Stimulated activated CD4-positive, alpha-beta T cell treated with anti-CD3 and anti-CD28 coated beads, Interleukin-12 subunit alpha, Interleukin-12 subunit beta, amount 100 ng/mL, for 24 hours (primary cell): ENCODE results near the gene SLC23A1.
"Not testable (repeated sequence)": the region's sequence is repeated elsewhere in the genome, so short reads cannot be mapped to it uniquely, and the experiment has no call there.

Source experiments
- DNase-seq, 2 experiments: peaks; one replicate each; pipeline ENCODE4 v3.0.0-alpha.2; 2020; ENCODE audit warnings: low read depth in 2 of 2

The SLC23A1 gene

DNA sequence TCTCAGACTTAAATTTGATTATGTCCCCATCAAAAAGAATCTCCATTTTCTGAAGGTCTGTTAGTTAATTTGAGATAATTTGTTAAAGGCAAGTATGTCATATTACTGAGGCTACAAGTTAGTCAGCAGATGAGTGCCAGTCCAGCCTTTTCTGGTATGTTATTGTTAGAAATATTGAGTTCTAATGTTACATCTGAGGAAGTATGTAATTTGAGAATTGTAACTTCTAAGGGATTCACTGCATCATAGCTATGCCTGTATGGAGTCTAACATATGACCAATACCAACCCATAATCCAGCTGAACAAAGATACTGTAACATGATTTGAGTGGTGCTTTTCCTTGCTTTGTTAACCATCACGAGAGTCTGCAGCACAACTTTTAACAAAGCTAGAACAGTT, 13.9 kb downstream of the SLC23A1 start:
- no peak for DNase-seq

DNA sequence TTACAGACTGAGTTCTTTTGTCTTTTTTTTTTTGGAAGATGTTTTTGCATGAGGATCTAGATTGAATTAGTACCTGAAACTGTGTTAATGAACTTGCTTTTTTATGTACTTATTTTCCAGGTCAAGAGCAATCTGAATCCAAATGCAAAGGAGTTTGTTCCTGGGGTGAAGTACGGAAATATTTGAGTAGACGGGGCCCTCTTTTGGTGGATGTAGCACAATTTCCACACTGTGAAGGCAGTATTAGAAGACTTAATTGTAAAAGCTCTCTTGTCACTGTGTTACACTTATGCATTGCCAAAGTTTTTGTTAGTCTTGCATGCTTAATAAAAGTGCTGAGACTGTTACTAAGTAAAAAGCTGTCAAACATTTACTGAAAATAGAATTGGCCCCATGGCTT, 14.5 kb downstream of the SLC23A1 start:
- no peak for DNase-seq

GRCh38 chr5:139364466-139364865, 18.6 kb downstream of the SLC23A1 start:
- DNase-seq = no peak

DNA sequence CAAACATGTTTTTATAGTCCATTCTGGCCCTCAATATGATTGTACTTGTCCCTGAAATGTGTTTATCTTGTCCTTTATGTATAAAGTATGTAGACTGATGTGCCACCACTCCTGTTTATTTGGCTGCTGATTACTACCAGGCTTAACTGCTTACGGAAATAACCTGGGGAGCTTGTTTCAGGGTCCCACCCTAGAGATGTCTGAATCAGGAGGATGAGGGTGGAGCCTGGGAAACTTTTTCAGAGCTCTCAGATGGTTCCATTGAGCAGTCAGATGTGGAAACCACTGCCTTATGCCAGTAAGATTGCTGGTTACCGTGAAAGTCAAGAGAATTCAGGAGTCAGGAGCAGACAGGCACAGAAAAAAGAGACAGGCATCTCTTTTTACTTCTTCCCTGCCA, 19.2 kb downstream of the SLC23A1 start:
- no peak for DNase-seq

- DNase-seq = no peak
These were observed 21.2 kb downstream of the SLC23A1 start for GRCh38 chr5:139361835-139362429.

GRCh38 chr5:139360384-139360783, 22.7 kb downstream of the SLC23A1 start:
- DNase-seq = no peak

DNA sequence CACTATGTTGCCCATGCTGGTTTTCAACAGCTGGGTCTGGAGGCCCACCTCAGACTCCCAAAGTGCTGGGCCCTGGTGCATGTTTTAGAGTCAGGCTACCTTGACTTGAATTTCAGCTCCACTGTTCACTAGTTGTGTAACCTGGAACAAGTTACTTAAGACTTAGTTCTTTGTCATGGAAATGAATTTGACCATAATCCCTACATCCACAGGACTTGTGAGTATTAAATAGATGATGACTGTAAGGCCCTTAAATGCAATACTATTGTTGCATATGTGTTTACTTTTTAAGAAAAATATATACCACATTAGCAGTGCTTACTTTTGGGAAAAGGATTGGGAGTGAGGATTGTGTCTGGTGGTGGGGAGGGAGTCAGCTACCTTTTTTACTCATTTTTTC, 25.0 kb downstream of the SLC23A1 start:
- DNase-seq = no peak

- DNase-seq = not testable (repeated sequence)
These were observed 27.2 kb downstream of the SLC23A1 start for GRCh38 chr5:139355900-139356299.

DNA sequence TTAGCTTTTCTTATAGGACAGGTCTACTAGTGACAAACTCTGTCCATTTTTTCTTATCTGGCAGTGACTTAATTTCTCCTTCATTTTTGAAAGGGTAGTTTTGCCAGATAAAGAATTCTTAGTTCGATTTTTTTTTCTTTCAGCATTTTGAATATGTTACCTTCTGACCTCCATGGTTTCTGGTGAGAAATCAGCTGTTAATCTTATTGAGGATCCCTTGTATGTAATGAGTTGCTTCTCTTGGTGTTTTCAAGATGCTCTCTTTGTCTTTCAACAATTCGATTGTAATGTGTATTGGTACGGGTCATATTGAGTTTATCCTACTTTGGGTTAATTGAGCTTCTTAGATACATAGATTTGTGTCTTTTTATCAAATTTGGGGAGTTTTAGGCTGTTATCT, 28.9 kb downstream of the SLC23A1 start:
- no peak for DNase-seq

- not testable (repeated sequence) for DNase-seq
These were observed 35.2 kb downstream of the SLC23A1 start for GRCh38 chr5:139347863-139348262.

- not testable (repeated sequence) for DNase-seq
These were observed 37.7 kb downstream of the SLC23A1 start for GRCh38 chr5:139345442-139345841.

DNA sequence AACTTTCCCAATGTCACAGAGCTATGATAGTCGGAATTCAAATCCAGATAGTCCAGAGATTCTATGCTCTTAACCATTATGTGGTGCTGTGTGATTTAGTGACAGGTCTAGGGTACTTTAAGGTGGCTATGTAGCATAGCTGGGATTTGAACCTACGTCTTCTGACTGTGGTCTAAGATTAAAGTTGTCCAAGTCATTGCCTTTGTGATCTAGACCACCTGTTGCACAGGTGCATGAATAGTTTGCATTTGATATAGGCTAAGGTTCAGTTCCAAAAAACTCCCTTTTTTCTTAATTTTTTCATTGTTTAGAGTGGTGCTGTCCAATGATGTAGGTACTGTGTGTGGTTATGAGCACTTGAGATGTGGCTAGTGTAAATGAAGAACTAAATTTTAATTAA, 38.9 kb downstream of the SLC23A1 start:
- DNase-seq = no peak

GRCh38 chr5:139343476-139343875, 39.6 kb downstream of the SLC23A1 start:
- no peak for DNase-seq

DNA sequence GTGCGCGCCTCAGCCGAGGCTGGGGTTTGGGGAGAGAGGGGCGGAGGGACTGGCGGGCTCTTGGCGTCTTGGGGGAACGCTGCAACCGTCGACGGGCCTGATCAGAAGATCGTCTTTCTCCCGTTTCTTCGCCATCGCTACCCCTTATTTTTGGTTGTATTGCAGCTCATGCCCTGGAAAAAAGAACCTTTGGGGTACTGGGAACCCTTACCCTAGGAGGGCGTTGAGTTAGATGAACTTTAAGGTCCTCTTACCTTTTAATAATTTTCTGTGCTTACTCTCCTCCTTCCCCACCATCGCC, 40.7 kb downstream of the SLC23A1 start:
- DNase-seq = no peak

DNA sequence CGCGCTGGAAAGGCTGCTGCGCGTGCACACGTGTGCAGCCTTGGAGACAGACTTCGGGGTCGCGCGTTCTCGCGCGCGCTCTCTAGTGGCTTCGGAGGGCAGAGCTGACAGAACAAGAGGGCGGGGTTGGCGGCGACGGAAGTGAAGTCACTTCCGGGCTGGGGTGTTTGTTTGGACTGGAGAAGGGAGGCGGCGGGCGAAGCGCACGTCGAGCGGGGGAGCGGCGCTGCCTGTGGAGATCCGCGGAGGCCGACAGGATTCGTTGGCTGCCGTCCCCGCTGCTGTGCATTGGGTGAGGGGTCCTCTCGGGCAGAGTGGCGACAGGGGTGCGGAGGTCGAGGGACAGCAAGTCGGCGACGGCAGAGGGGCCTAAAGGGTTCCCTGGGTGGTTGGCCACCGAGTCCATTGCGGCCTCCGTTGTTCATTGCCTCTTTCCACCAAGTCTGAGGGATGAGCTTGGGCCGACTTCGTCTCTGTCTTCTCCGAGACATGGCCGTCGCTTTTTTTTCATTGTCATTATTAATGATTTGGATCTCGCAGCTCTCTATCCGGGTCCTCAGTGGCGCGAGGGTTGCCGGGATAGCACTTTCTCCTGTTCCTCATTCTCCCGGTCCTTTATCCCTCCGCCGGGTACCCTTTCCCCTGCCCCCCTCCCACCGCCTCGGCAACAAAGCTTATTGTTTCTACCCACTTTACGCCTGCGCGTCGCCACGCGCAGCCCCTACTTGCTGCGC, 41.2 kb downstream of the SLC23A1 start, which contains the start of gene PAIP2:
Gene PAIP2, plus strand, starts transcription at position 166 of the 734 bp plus-strand sequence. CDS start 21,931 bp downstream, outside the sequence.
- peak; percentile 94 to 97 for DNase-seq

DNA sequence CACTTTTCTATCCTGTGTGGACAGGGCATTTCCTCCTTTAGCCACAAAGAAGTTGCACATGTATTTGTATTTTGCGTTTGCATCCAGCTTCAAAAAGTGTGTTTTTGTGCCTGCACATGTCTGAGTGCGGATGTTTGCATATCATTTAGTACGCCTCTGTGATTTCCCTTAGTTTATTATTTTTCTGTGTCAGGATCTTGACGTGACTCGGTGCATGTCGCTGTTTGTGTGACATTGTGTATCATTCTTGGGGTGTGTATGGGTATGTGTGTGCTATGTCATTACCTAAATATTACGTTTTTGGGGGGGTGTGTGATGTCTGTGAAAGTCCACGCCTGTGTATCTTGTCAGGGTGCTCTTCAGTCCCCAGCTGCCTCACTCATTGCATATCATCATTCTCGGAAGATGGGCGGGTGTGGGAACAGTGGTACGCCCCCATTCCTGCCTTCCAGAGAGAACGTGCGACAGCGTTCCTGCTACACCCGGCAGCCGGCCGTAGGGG, 41.9 kb downstream of the SLC23A1 start:
- DNase-seq = no peak

GRCh38 chr5:139340051-139340450, 43.0 kb downstream of the SLC23A1 start:
- no peak for DNase-seq

- no peak for DNase-seq
These were observed 47.3 kb downstream of the SLC23A1 start for GRCh38 chr5:139335811-139336210.
